ENCODE results near the gene CCDC170.
A peak's percentile ranks its signal among the peaks of the same experiment; 100 is the strongest.

CCDC170 gene

DNA sequence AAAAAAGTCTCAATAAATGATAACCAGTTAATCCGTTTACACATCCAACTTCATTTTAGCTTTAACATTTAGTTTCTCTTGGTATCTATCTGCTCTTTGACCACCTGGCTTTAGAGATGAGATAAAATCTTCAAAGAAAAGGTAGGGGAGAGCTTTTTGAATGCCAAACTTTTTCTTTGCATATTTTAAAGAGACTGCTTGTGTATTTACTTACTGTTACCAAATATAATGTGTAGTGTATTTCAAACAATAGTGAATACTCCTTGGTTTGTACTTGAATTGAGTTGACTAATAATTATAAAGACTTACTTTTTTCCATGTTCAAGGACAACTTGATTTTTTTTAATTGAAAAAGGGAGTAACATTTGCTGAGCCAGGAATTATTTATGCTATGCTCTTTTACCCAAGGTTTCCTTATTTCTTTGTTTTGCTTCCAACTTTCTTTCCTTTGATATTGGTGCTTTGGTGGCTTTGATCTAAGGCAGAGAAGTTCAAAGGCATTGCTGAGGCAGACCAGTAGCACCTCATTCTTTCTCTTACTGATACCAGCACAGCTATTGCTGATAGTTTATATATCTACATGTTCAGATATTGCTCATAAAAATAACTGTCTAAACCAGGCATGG lies 7.8 kb downstream of the CCDC170 start:
- H3K27ac ChIP-seq (replicated peaks): no peak overlapping the region
- TF ChIP-seq, protein P1, sequence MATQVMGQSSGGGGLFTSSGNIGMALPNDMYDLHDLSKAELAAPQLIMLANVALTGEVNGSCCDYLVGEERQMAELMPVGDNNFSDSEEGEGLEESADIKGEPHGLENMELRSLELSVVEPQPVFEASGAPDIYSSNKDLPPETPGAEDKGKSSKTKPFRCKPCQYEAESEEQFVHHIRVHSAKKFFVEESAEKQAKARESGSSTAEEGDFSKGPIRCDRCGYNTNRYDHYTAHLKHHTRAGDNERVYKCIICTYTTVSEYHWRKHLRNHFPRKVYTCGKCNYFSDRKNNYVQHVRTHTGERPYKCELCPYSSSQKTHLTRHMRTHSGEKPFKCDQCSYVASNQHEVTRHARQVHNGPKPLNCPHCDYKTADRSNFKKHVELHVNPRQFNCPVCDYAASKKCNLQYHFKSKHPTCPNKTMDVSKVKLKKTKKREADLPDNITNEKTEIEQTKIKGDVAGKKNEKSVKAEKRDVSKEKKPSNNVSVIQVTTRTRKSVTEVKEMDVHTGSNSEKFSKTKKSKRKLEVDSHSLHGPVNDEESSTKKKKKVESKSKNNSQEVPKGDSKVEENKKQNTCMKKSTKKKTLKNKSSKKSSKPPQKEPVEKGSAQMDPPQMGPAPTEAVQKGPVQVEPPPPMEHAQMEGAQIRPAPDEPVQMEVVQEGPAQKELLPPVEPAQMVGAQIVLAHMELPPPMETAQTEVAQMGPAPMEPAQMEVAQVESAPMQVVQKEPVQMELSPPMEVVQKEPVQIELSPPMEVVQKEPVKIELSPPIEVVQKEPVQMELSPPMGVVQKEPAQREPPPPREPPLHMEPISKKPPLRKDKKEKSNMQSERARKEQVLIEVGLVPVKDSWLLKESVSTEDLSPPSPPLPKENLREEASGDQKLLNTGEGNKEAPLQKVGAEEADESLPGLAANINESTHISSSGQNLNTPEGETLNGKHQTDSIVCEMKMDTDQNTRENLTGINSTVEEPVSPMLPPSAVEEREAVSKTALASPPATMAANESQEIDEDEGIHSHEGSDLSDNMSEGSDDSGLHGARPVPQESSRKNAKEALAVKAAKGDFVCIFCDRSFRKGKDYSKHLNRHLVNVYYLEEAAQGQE (IDR thresholded peaks at IDR 0.05; ENCODE audit: insufficient replicate concordance, low read depth): no peak
- TF ChIP-seq, protein P2, sequence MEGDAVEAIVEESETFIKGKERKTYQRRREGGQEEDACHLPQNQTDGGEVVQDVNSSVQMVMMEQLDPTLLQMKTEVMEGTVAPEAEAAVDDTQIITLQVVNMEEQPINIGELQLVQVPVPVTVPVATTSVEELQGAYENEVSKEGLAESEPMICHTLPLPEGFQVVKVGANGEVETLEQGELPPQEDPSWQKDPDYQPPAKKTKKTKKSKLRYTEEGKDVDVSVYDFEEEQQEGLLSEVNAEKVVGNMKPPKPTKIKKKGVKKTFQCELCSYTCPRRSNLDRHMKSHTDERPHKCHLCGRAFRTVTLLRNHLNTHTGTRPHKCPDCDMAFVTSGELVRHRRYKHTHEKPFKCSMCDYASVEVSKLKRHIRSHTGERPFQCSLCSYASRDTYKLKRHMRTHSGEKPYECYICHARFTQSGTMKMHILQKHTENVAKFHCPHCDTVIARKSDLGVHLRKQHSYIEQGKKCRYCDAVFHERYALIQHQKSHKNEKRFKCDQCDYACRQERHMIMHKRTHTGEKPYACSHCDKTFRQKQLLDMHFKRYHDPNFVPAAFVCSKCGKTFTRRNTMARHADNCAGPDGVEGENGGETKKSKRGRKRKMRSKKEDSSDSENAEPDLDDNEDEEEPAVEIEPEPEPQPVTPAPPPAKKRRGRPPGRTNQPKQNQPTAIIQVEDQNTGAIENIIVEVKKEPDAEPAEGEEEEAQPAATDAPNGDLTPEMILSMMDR (IDR thresholded peaks at IDR 0.05; ENCODE audit: insufficient read depth, low read length): no peak
- no peak for TF ChIP-seq GABPA (IDR thresholded peaks at IDR 0.05; ENCODE audit: low read depth)
- no peak for TF ChIP-seq SPI1 (IDR thresholded peaks at IDR 0.05; ENCODE audit: borderline replicate concordance, low read depth)
- no peak for TF ChIP-seq POLR2AphosphoS5 (IDR thresholded peaks at IDR 0.05; ENCODE audit: low read depth)
- no peak overlapping the region for H3K4me3 ChIP-seq (replicated peaks; ENCODE audit: insufficient read depth, low read length)
- DNase-seq (ENCODE audit: low read depth in 1 of 2, low spot score in 1 of 2): no peak
- H3K27me3 ChIP-seq (ENCODE audit: insufficient read depth, poor library complexity, severe bottlenecking): no peaks in the 10 kb centered on the region

DNA sequence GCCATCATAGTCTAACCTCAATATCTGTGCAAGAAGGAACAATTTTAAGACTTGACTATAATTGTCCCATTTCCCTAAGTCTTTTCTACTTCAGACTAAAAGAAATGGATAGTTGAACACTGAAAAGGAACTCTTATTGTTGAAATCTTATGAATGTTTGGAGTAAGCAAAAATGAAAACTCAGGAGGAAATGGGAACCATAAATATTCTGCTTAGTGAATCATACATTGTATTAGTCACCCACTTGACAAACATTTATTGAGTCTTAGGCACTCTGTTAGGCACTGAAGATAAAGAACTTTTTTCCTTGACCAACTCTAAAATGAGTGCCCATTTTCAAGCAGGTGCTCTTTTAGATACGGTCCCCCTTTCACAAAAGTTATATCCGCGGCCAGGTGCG lies 8.7 kb downstream of the CCDC170 start:
- Histone ChIP-seq H3K4me3 (replicated peaks; ENCODE audit: insufficient read depth, low read length) (no peak overlapping the region), H3K27me3 (ENCODE audit: insufficient read depth, poor library complexity, severe bottlenecking) (no peaks in the 10 kb centered on the region), H3K27ac (replicated peaks) (no peak overlapping the region)
- no peak for DNase-seq (ENCODE audit: low read depth in 1 of 2, low spot score in 1 of 2)
- no peak for TF ChIP-seq SPI1 (IDR thresholded peaks at IDR 0.05; ENCODE audit: borderline replicate concordance, low read depth)
- TF ChIP-seq, protein P2 (IDR thresholded peaks at IDR 0.05; ENCODE audit: insufficient read depth, low read length): no peak
- TF ChIP-seq GABPA (IDR thresholded peaks at IDR 0.05; ENCODE audit: low read depth): no peak
- TF ChIP-seq POLR2AphosphoS5 (IDR thresholded peaks at IDR 0.05; ENCODE audit: low read depth): no peak
- TF ChIP-seq, protein P1 (IDR thresholded peaks at IDR 0.05; ENCODE audit: insufficient replicate concordance, low read depth): no peak

DNA sequence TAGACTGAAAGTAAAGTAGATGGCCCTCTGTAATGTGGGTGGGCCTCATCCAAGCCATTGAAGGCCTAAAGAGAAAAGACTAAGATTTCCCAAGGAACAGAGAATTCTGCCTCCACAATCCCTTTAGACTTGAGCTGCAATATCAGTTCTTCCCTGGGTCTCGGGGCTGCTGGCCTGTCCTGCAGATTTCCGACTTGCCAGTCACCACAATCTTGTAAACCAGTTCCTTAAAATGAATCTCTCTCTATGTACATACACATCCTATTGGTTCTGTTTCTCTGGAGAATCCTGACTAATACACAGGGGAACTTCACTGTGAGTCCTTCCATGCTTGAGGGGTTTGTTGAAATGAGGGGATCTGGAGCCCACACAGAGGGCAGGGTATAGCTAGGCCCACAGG lies 12.9 kb downstream of the CCDC170 start:
- no peak for DNase-seq (ENCODE audit: low read depth in 1 of 2, low spot score in 1 of 2)
- H3K4me3 ChIP-seq (replicated peaks; ENCODE audit: insufficient read depth, low read length): no peak overlapping the region
- TF ChIP-seq GABPA (IDR thresholded peaks at IDR 0.05; ENCODE audit: low read depth) (no peak), SPI1 (IDR thresholded peaks at IDR 0.05; ENCODE audit: borderline replicate concordance, low read depth) (0 out of 2 replicates have a peak, but pooled peaks have one; percentile 8)
- TF ChIP-seq, protein P1 (IDR thresholded peaks at IDR 0.05; ENCODE audit: insufficient replicate concordance, low read depth): no peak
- no peak overlapping the region for H3K27ac ChIP-seq (replicated peaks)
- H3K27me3 ChIP-seq (ENCODE audit: insufficient read depth, poor library complexity, severe bottlenecking): no peaks in the 10 kb centered on the region

All from HL-60 (cell line).